NCI-H2029 treated with DMSO at 0.1 percent for 48 hours (cell line): Measurements from ENCODE around the gene PRKN.
"Not testable (repeated sequence)": the region's sequence is repeated elsewhere in the genome, so short reads cannot be mapped to it uniquely, and the experiment has no call there.

Experiments
- DNase-seq: peaks from one replicate; lab custom pipeline; 2025; lab: John Stamatoyannopoulos, UW

PRKN gene

GRCh38 chr6:162538643-162539064, 188.9 kb downstream of the PRKN start:
- DNase-seq = no peak

- DNase-seq = no peak
Measured at GRCh38 chr6:162533009-162533400, 194.6 kb downstream of the PRKN start.

DNA sequence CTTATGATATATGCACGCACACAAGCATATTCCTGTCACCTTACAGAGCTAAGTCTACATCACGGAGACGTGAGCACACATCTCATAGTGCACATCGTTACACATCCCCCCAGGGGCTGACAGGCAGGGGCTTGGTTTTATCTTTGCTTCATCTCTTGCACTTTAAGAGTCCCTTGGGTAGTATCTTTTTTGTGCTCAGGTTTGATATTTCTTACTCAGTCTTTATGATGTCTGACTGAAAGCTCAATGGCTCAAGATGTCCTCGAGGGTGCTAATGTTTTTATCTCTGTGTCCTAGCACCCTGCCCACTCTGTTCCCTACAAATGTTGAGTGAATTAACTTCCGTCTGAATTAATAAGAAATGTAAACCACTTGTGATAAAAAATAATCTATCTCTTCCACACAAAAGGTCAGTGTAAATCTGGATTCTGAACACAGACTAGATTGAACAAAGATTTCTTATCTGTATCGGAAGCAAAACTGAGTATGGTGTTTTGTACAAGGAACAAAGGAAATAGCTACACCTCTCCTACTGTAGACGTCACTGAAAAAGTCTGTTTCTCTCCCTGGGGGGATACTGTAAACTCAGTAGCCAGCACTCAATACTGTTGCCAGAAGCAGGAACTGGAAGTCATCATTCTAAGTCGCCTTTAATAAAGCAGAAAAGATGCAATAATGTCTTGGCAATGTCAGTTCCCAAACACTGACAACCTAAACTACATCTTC, 195.1 kb downstream of the PRKN start:
- DNase-seq = no peak

DNA sequence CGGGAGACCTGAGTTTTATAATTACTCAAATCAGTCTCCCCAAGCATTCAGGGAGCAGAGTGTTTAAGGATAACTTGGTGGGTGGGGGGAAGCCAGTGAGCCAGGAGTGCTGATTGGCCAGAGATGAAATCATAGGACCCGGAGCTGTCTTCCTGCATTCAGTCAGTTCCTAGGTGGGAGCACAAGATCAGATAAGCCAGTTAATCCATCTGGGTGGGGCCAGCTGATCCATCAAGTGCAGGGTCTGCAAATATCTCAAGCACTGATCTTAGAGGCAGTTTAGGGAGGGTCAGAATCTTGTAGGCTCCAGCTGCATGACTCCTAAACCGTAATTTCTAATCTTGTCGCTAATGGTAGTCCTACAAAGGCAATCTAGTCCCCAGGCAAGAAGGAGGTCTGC, 196.2 kb downstream of the PRKN start:
- not testable (repeated sequence) for DNase-seq

GRCh38 chr6:162528538-162528937, 199.0 kb downstream of the PRKN start:
- no peak for DNase-seq

GRCh38 chr6:162526960-162527359, 200.6 kb downstream of the PRKN start:
- DNase-seq = no peak

DNA sequence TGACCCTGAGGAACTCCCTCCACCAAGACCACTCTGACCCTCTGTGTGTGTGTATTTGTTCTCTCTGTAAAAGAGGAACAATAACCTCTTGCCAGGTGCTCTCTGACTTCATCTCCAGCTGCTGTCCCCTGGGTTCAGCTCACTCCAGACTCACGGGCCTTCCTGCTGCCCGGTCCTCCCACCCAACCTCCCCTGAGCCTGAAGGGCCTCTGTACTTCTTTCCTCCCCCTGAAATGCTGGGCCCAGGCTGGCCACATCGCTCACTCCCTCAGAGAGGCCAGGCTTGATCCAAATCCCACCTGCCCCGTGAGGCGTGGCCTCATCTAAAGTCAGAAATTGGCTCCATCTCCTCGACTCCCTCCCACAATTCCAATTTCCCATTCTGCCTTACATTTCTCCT, 202.4 kb downstream of the PRKN start:
- no peak for DNase-seq

- DNase-seq = no peak
Measured at GRCh38 chr6:162512744-162513143, 214.8 kb downstream of the PRKN start.

DNA sequence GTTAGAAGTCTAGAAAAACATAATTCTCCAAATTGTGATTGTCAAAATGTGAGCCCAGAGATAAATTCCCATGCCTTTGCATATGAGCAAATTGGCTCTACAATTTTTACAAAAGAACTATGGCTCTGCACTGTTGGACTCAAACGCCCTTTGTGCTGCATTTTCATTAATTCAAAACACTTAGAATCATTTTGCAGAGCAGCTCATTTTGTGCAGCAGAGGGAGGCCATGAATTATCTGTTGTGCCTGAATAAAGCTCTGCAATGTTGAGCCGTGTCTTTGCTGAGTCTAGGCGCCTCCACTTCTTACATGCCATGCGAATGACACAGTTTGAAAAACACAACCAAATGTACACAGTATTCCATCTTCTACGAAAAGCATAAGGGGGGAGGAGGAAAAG, 230.2 kb downstream of the PRKN start:
- no peak for DNase-seq

DNA sequence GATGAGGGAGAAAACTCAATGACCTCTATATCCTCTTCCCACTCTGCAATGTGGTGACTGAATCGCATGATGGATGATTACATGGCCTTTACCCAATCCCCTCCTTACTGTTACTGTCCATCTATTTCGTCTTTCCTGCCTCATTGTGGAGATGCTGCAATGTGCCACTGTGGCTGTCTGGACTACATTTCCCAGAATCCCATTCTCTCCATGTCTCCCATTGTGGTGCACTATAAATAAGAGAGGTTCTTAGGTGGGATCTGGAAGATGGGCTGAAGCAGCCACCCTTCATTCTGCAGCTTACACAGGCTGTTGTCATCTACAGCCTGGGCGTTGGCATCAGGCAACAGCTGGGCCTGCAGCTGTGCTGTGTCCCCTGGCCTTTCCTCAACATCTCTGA, 233.6 kb downstream of the PRKN start:
- DNase-seq = no peak

GRCh38 chr6:162491637-162492036, 235.9 kb downstream of the PRKN start:
- DNase-seq = no peak

DNA sequence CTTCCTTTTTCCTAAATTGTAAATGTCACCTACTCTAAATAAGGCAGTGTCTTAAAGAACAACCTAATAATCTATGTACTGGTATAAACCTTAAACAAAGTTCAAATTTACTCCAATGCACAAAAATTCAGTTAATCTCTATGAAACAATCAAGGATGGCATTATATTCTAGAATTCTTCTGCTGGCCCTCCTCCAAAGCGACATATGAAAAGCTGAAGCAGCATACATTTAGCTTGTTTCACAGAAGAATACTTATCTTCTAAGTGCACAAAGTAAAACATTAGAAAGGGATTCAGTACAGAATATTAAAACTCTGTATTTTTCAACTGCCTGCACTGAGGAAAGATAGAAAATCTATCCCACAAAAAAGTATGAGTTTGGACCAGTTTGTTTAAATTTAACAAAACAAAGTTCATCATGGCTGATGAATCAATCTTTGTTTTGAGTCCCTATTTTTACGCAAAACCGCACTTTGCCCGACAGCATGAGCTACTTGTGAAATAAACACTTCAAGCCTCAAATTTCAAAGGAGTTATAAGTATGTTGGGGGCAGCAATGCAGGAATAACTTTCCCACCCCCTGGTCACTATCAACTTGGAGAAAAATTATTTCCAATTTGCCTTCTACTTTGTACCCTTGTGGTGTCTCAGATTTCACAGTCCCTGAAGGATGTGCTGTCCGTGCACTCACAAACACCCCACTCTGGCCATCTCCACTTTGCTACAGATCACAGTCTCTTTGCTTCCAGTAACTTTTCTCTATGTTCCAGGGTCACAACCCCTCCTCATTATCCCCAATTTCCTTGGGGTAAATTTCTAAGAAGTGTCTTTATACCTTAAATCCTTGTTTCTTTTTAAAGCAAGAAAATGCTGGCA, 238.2 kb downstream of the PRKN start:
- DNase-seq = no peak

- DNase-seq = no peak
Measured at GRCh38 chr6:162488444-162488843, 239.1 kb downstream of the PRKN start.

GRCh38 chr6:162485464-162485863, 242.1 kb downstream of the PRKN start:
- no peak for DNase-seq

DNA sequence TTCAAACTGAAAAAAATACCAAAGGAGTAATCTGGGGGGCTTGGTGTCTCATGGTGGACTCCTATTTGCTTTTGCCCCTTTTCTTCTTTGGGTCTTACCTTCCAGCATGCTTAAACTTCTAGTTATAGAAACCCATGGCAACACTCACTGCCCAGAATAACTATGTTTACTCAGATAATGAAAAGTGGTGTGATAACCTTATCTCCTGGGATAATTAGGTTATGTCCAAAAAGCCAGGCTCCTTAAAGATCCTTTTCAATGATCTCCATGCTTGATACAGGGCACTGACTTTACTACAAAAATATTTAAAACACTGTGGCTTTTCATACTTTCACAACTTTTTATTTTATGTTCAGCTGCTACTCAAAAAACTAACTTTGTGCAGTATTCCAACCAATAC, 245.6 kb downstream of the PRKN start:
- no peak for DNase-seq

GRCh38 chr6:162481320-162481719, 246.2 kb downstream of the PRKN start:
- no peak for DNase-seq

DNA sequence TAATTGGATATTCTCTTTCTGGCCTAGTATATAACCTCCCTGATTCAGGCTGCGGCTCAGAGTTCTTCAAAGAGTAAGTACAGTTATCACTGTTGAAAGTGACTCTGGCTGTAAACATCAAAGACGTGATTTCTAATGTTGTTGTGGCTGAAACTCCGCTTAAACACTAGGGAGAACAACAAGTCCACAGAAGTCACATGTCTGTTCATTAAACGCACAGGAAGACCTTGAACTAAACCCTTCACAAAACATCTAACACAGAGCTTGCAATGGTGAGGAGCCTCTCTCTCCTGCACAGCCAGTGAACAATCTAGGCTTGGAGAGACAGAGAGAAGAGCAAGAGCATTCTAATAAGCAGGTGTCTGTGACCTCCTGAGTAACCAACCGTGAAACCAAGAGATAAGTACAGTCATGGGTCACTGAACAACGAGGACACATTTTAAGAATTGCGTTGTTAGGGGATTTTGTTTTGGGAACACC, 249.3 kb downstream of the PRKN start:
- no peak for DNase-seq

DNA sequence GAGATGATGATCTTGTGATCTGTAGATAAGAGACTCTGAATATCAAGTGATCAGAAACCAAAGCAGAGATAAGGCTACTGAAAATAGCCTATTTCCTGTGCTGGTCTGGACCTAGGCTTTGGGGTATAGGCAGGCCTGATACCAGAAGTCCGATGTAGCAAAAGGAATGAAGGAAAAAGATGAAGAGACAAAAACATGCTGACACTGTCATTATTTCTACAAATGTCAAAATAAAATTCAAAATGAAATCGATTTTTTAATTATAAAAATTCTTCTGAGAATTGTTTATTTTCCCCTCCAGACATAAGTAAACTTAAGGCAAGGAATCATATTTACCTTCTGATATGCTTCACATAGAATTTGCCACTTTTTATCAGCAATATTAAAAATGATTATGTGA, 252.8 kb downstream of the PRKN start:
- DNase-seq = no peak

DNA sequence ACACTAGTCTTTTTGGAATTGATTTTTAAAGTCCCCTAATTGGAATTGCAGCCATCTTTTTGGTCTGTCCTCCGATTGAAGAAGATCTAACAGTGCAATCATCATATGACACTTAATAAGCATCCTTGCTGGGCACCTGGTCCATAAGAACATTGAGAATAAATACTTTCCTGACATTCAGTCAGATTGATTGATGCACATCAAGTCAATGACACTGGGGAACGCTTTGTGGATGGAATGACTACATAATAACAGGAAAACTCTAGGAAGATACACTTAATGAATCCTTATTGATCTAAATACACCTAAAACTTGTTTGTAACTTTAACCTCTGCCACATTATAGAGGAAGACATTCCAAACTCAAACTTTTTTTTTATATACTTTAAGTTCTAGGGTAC, 255.7 kb downstream of the PRKN start:
- DNase-seq = no peak

GRCh38 chr6:162468326-162468725, 259.2 kb downstream of the PRKN start:
- no peak for DNase-seq

- DNase-seq = no peak
Measured at GRCh38 chr6:162467679-162468078, 259.9 kb downstream of the PRKN start.

- DNase-seq = no peak
Measured at GRCh38 chr6:162463576-162463975, 264.0 kb downstream of the PRKN start.

DNA sequence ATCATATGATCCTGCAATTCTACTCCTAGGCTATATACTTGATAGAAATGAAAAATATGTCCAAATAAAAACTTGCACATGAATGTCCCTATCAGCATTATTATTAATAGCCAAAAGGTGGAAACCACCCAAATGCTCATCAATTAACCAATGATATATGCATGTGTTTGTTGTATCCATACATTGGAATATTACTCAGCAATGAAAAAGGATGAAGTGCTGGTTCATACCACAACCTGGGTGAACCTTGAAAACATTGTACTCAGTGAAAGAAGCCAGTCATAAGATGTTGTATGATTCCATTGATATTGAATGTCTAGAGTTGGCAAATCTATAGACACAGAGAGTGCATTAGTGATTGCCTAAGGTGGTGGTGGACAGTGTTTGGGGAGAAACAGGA, 267.6 kb downstream of the PRKN start:
- no peak for DNase-seq
